ENCODE results near the gene CNTNAP2.
"Not testable (repeated sequence)": the region's sequence is repeated elsewhere in the genome, so short reads cannot be mapped to it uniquely, and the experiment has no call there.

Gene CNTNAP2

DNA sequence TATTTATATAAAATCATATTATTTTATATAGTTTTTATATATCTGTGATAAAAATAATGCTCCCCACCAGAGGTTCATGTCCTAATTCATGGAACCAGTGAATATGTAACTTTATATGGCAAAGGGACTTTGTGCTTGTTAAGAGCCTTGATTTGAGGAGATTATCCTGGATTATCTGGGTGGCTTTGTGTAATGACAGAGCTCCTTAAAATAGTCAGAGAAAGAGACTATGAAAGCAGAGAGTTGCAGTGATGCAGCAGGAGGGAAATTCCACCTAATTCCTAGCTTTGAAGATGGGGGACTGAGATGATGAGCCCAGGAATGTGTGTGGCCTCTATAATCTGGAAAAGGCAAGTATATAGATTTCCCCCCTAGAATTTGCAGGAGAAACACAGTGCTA lies 1439.7 kb downstream of the CNTNAP2 start:
- no peak for DNase-seq (ENCODE audit: low read depth in 2 of 2)

DNA sequence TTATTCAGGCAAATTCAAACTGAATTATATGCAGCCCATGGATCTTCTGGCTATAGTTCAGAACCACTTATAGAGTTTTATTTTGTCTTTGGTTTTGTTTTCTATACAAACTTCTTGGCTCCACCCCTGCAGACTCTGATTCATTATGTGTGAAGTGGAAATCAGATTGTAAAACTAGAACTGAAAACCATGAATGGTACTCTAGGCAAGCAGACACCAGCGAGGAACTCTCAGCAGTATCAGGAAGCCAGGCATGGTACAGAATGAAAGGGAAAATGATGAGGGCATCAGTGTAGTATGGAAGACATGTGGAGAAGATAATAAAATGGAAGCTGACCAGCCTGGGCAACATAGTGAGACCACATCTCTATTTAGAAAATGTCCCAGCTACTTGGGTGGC lies 1447.1 kb downstream of the CNTNAP2 start:
- no peak for DNase-seq (ENCODE audit: low read depth in 2 of 2)

DNA sequence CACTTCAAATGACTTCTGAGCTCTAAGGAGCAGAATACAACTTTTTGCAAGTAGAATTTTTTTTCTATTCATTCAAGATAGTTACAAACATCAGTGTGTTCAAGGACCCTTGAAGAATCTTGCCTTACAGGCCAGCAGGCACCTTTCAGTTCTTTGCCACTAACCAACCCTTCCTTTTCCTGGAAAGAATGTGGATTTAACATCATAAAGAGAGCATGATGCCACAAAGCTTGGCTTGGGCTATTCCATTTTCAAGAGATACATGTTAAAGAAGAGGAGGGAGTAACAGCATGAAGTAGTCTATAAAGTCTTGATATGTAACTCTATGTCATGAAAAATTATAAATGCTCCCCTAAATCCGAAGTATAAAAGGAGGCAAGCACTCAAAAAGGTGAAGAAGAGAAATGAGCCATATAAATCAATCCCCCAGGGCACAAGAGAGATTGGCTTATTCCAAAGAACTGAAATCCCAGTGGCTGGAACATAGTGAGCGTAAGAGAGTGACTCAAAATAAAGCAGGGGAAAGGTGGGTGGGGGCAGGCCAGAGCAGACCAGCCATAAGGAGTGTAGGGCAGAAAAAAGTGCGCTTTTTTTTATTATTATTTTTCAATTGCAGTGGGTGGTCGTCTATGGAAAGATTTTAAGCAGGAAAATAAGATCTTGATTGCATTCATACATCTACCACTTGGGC lies 1448.3 kb downstream of the CNTNAP2 start:
- DNase-seq (ENCODE audit: low read depth in 2 of 2), result no peak

DNA sequence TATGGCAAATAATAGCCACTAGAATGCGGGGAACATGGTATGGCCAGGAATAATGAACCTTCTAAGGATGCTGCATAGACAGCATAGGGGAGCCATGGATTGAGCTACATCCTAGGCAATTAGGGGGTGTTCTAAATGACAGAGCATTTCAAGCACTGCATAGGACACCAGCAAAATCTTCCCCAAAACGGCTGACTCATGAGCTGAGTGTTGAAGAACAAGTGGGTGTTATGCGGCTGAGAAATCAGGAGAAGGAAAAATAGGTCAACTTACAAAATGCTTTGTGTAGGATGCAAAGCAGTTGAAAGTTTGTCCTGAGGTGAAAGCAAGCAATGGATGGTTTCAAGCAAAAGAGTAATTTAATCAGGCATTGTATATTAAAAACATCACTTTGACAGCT lies 1450.4 kb downstream of the CNTNAP2 start:
- no peak for DNase-seq (ENCODE audit: low read depth in 2 of 2)

DNA sequence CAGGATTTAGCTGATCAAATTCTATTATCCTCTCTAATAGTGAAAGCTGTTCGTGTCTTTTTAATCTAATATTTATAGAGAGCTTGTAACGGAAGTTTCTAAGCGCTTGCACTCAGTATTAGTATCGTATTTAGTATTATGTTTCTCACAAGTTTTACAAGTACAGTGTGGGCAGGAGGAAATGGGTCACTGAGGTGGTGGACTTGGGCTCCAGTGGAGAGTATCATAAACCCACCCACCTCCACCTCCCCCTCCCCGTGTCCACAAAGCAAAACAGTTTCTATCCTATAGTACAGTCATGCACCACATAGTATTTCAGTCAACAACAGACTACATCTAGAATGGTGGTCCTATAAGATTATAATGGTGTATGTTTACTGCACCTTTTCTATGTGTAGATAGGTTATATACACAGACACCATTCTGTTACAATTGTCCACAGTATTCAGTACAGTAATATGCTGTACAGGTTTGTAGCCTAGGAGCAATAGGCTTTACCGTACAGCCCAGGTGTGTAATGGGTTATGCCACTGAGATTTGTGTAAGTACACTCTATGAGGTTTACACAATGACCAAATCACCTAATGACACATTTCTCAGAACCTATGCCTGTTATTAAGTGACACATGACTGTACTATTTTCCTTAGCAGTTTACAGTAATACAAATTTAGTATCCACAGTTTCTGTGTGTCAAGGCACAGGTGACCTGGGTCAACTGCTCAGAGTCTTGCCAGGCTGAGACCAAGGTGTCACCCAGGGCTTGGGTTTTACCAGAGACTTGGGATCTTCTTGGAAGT lies 1452.7 kb downstream of the CNTNAP2 start:
- DNase-seq (ENCODE audit: low read depth in 2 of 2), result no peak

DNA sequence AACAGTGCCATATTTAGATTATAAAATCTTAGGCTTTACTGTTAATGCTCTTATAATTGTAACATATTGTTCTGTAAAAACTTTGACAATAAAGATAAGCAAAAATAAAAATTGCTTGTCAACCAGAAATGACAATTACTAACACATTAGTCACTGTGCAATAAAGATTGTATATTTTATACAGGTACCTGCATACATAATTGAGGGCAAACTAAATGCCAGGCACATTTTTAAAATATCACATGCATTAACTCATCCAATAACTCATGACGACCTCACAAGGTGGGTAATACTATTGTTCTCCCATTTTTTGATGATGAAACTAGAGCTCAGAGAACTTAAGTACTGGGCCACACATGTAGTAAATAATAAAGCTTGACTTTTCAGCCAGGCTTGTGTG lies 1453.8 kb downstream of the CNTNAP2 start:
- no peak for DNase-seq (ENCODE audit: low read depth in 2 of 2)

DNA sequence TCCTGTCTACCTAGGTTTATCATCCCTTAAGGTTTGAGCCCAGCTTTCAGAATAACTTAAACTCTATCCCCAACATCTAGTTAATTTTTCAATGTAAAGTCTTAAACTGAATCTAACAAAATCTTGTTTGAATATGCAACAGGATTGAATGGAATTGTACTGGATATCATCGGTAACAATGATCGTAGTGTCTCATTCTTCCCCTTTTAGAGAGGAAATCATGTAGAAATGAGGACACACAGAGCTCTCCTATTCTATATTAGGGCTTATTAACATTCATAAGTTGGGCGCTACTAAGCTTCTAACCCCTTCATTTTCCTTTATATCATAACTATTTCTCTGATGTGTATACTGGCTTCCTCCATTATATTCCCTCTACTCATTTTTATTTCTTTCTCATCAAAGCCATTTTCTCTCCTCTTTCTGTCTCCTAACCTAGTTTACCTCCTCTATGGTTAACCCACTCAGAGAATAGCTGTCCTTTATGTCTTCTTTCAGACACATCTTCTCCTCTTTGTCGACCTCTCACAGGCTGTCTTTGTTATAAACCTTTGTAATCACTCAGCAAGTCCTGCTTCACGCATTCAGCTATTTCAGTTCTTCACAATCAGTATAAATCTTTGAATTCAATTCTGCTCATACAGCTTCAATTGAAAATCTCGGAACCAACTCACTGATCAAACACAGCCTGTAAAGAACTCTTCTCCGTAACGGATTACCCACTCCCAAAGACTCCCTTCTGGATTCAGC lies 1455.0 kb downstream of the CNTNAP2 start:
- no peak for DNase-seq (ENCODE audit: low read depth in 2 of 2)

DNA sequence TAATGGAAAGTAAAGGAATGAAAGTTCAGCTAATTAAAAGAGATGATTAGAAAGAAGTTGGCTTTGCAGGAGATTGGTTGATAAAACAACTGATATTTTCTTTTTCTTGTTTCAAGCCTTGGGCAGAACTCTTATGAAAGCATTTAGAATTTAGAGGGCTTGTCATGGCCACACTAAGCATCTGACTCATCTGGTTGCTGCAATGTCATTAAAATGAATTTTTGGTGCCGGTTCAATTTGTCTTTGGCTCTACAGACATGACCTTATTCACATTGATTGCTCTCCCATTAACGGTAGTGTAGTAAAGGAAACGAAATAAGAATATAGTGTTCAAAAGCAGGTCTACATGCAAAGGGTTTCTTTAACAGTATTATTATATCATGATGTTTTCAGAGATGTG lies 1461.6 kb downstream of the CNTNAP2 start:
- no peak for DNase-seq (ENCODE audit: low read depth in 2 of 2)

DNA sequence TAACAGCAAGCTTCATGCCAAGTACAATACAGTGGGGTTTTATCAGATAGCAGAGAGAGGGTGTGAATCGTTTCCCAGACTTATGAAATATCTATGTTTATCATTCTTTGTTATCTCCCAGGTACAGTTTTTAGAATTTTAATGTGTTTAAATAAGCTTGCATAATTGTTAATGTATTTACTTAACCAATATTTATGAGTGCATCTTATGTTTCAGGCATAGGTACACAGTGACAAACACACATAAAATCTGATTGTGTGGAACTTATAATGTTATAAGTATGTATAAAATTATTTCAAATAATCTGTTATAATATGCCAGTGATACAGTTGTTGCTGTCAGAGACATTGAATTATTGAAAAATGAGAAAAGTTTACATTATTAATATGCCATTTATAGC lies 1462.5 kb downstream of the CNTNAP2 start:
- DNase-seq (ENCODE audit: low read depth in 2 of 2), result no peak

DNA sequence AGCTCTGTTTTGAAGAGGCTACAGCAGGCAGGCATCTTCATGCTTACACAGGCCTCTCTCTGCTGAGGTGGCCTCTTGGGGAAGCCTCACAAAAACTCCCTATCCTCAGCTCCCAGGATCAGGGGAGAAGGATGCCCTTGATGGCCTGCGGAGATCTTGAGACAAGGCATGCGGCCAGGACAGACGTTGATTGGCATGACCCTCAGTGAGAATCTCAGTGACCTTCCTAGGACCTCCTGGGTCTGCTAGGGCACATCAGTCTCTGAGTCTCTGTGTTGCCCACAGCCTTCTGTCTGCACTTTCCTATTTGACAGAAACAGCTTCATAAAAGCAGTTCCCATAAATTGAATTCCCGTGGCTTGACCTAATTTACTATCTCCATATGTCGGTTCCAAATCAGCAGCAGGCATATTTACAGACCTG lies 1468.2 kb downstream of the CNTNAP2 start:
- DNase-seq (ENCODE audit: low read depth in 2 of 2), result no peak

DNA sequence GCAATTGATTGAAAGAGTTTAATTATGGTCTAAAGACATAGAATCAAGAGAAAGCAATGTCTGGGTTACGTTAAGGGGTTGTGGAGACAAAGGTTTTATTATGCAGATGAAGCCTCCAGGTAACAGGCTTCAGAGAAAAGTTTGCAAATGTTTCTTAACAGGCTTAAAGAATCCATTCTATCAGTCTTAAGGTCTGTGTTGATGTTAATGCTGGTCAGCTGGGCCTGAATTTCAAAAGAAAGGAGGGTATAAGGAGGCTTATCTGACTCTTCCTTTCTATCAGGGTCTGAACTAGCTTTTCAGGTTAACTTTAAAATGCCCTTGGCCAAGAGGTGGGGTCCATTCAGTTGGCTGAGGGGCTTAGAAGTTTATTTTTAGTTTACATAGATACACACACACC lies 1469.5 kb downstream of the CNTNAP2 start:
- DNase-seq (ENCODE audit: low read depth in 2 of 2), result no peak

DNA sequence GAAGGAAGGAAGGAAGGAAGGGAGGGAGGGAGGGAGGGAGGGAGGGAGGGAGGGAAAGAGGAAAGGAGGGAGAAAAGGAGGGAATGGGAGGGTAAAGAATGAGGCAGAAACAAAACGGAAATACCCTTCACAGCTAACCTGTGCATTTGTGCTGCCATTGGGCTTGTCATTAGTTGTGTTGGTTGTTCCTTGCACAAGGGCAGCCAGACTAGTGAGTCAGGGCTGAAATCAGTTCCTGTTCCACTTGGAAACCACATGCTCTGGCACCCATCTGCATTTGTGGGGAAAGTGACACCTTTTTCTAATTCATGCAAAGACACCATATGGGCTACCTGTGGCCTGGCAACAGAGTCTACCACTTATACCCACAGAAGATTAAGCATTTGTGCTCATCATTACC lies 1469.9 kb downstream of the CNTNAP2 start:
- DNase-seq (ENCODE audit: low read depth in 2 of 2), result no peak

DNA sequence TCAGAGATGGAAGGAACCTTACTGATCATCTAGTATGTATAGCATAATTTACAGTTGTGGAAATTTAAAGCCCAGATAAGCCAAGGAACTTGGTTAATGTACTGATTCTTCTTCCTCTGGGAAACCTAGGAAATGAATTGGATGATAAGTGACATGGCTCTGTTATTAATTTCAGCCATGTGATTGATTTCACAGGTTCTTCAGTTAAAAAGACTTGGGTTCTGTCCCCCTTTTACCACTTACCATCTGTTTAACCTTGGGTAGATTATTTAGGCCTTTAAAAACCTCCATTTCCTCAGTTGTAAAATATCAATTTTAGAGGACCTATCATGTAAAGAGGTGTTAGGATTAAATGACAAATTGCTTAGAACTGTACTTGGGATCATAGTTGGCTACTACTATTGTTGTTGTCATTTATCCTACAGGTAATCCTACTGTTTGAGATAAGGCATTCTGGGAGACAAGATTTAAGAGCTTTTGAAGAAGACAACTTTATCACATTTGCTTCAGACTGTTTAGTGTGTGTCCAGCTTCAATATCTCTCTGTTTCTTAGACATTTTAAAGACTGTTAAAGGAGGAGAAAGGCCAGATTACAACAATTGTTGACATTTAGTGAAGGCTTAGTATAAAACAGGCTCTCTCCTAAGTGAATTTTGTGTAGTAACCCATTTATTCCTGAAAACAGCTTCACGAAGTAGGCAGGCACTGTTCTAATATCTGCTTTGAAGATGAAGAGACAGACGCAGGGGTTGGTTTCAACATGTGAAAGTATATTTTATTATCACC lies 1476.9 kb downstream of the CNTNAP2 start:
- DNase-seq (ENCODE audit: low read depth in 2 of 2), result no peak

DNA sequence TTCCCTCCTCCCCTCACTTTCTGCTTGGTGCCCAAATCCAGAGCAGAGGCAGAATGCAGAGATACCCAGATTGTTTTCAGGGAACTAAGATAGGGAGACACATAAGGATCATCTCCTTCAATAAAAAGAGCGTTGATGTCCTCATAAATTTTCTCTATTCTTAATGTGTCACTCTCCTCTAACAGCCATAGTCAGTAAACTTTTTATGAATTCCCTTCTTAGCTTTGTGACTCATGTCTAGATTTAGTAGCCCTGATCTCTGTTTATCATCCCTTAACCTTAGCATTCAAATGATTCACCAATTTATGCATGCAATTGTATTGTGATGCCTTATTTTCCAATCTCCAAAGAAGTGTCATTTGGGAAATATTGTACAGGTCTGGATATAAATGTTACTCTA lies 1478.4 kb downstream of the CNTNAP2 start:
- no peak for DNase-seq (ENCODE audit: low read depth in 2 of 2)

DNA sequence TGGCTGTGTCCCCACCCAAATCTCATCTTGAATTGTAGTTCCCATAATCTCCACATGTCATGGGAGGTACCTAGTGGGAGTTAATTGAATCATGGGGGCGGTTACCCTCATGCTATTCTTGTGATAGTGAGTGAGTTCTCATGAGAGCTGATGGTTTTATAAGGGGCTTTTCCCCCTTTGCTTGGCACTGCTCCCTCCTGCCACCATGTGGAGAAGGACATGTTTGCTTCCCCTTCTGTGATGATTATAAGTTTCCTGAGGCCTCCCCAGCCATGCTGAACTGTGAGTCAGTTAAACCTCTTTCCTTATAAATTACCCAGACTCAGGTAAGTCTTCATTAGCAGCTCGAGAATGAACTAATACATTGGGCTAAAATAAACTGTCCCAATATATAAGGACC lies 1482.1 kb downstream of the CNTNAP2 start:
- not testable (repeated sequence) for DNase-seq (ENCODE audit: low read depth in 2 of 2)

DNA sequence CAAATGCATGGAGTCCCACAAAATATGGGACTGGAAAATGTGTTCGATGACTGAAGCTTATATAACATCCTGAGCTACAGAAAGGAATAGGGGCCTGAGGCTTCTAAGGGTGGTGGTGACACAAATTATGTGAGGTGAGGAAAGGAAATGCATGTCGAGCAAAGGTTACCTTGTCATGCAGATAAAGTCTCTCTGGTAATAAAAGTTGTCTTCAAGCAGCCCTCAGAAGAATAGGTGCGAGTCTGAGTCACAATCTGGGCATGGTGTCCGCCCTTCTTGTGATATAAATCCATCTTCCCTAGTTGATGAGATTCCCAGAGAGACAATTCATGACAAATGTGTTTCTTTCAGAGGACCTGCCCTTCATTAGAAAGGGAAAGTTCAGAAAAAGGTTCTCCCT lies 1488.7 kb downstream of the CNTNAP2 start:
- DNase-seq (ENCODE audit: low read depth in 2 of 2), result no peak

DNA sequence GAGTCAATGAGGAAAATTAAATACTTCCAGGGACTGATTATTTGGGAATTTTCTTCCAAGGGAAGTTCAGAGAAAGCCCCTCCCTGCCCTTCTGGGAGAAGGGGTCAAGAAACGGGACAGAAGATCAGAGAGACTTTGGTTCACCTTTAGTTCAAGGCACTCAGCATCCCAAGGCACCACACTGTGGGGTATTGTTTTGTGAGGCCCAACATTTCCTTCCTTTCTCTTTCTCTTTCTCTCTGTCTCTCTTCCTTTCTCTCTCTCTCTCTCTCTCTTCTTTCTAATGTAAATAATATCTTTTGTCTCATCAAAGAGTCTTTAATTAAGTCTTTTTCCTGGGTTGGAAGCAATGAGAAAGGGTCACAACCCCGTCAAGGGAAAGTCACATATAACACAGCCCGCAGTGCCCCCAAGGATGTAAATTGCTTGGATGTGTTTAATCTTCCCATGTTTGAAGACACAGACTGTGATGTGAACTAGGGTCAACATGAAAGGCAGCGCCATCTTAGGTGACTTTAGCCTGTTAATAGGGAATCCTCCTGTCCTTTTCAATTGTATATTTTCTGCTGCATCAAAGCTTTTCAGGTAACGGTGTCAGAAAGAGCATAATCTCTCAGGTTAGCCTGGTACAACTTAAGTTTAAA lies 1490.7 kb downstream of the CNTNAP2 start:
- DNase-seq (ENCODE audit: low read depth in 2 of 2), result no peak

DNA sequence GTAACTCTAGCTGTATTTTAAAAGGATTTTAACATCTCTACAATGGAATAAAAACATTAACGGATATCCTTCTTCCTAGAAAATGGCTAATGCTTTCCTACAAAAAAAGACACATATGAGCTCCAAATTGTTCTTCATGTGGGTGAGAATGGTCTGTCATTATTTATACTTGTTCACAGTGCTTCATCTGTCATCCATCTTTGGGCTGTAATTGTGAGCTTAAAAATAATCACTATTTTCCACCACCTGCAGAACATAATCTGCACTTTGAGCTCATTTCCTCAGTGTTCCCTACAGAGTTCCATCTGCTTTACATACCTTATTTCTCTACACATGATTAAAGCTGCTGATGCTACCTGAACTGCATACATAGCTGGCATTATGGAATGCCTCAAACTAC lies 1494.8 kb downstream of the CNTNAP2 start:
- DNase-seq (ENCODE audit: low read depth in 2 of 2), result no peak

DNA sequence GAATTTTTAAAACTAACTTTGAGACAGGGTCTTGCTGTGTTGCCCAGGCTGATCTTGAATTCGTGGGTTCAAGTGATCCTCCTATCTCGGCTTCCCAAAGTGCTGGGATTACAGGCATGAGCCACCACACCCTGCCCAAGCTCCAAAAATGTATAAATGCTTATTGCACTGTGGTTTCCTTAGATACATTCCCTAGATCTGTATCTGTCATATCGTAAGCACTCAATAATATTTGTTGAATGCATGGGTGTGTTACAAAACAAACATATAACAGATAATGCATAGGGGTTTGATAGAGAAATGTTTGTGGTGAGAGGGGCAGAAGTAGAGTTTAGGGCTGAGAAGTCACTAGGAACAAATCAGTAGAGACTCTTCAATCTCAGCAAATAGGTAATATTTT lies 1518.7 kb downstream of the CNTNAP2 start:
- no peak for DNase-seq (ENCODE audit: low read depth in 2 of 2)

DNA sequence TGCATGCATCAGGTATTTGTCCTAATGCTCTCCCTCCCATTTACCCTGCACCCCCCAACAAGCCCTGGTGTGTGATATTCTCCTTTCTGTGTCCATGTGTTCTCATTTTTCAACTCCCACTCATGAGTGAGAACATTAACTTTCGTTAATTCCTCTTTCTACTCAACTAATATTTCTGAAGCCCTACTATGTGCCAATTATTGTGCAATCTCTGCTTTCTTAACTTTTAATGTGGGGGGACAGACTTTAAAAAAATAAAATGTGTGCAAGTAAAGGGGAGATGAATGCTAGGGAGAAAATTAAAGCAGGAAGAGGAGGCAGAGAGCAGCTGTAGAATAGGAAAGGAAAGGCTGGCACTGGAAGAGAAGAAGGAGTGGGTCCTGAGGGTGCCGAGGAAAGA lies 1520.0 kb downstream of the CNTNAP2 start:
- DNase-seq (ENCODE audit: low read depth in 2 of 2), result no peak

DNA sequence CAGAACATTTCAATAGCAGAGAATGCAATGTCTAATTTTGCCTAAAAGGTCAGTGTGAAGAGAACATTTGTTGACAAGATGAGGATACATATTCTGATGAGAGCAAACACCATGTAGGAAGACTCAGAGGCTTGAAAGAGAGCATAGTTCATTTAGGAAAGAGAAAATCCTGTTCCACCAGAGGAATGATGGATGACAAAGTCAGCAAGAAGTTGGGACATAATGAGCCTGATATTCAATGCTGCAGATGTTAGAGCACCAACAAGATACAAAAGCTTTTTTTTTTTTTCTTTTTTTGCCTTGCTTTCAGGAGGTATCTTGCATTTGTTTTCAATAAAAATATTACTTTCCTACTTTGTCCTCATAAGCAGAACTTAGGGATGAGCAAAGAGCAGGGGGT lies 1522.0 kb downstream of the CNTNAP2 start:
- DNase-seq (ENCODE audit: low read depth in 2 of 2), result no peak

All from stimulated activated CD4-positive, alpha-beta T cell treated with anti-CD3 and anti-CD28 coated beads, Interleukin-4, amount 100 ng/mL, for 48 hours (primary cell).